Right lobe of liver (tissue), 6 donors: ENCODE measurements around the gene NDUFA8. TPM values are rescaled to one million over a fixed set of nuclear protein-coding genes. Genes with fewer than 3 reads are reported as not detected.

ENCODE experiments used
- ATAC-seq, 4 donors: fragments of 200-7000 bp; cut with Tn5 transposase; one replicate each; pipeline ENCODE4 v1.9.1; 2020; ENCODE audit warnings: mild to moderate bottlenecking in 4 of 4, moderate library complexity in 4 of 4
- DNase-seq, 3 donors: peaks; one replicate each; pipeline ENCODE4 v3.0.0-alpha.2; 2020
- H3K27ac ChIP-seq, 3 donors: fragments of 200-600 bp; one replicate each; pipeline ENCODE4 v1.8.0; 2022
- H3K27me3 ChIP-seq, 2 donors: fragments of 200-600 bp; one replicate each; pipeline ENCODE4 v1.8.0; 2022
- H3K36me3 ChIP-seq, 4 donors: fragments of 200-600 bp; sonication (generic) in 1 of 4; one replicate each; pipeline versions ENCODE4 v1.5.1 to v1.8.0; 2017 to 2022; ENCODE audit warnings: control low read depth in 1 of 4
- H3K4me1 ChIP-seq, 4 donors: fragments of 200-600 bp; sonication (generic) in 1 of 4; one replicate each; pipeline versions ENCODE4 v1.5.1 to v1.8.0; 2017 to 2022; ENCODE audit warnings: control low read depth in 1 of 4
- H3K4me3 ChIP-seq, 3 donors: fragments of 200-600 bp; one replicate each; pipeline ENCODE4 v1.8.0; 2022
- H3K9me3 ChIP-seq, 4 donors: fragments of 200-600 bp; sonication (generic) in 1 of 4; one replicate each; pipeline versions ENCODE4 v1.5.1 to v1.8.0; 2017 to 2022; ENCODE audit warnings: control low read depth in 1 of 4
- CTCF ChIP-seq, 4 donors: fragments of 200-600 bp in 3 of 4; fragments of 450-650 bp in 1 of 4; IDR thresholded peaks; one replicate each; pipeline versions ENCODE4 v1.5.1 to v1.8.0; 2016 to 2022; ENCODE audit warnings: antibody characterized with exemption in 4 of 4, mild to moderate bottlenecking in 2 of 4
- POLR2A ChIP-seq: fragments of 450-650 bp; IDR thresholded peaks from one replicate; pipeline ENCODE4 v1.6.1; 2017; ENCODE audit warnings: antibody characterized with exemption, mild to moderate bottlenecking
- WGBS: methylation state at CpG from one replicate; pipeline ENCODE4 v1.1.6; 2018; ENCODE audit warnings: low coverage, low lambda C conversion rate; ENCODE audit not compliant: insufficient coverage; ENCODE audit errors: missing lambda C conversion rate; 5-methylcytosine and 5-hydroxymethylcytosine counted together
- intact Hi-C, 2 donors: fragments of 100-400 bp; cut with DNase I; formaldehyde crosslinking; loops; one replicate each; pipeline versions ENCODE4 v1.11.2 to v1.14.1; 2022
- total RNA-seq, 6 experiments: library from RNA; depleted of rRNA in 2 of 6; stranded (reverse); fragments of >200 nt in 2 of 6; fragmentation: NEBNext Ultra II Directional in 3 of 6; extraction: Animal tissue kit (Norgen Biotek cat#: 25700) in 3 of 6; gene quantifications; one replicate each; pipeline versions ENCODE4 v1.1.0 to v1.2.4, GENCODE V29; 2016 to 2023
- donor health status: DM: no; HTN: yes; CAD: no.
- donor health status: DM: no; HTN: no; CAD: no.
- donor health status: DM: no; HTN: no; CAD: no.
- donor health status: DM: no; HTN: yes; CAD: no.
- donor health status: DM: no; HTN: yes; CAD: no.

Gene NDUFA8
- total RNA-seq, 6 experiments from 2014 or later = 27.3 to 43.9 (median 29.0) TPM

GRCh38 chr9:122111413-122112085, 48.0 kb downstream of the NDUFA8 start:
- 85% methylated on average over 5 of the region's 9 CpGs for WGBS
- intact Hi-C loops = no loop called here
- Histone ChIP-seq H3K9me3 (no peaks in the 10 kb centered on the region), H3K36me3 (no peaks in the 10 kb centered on the region), H3K27me3 (no peaks in the 10 kb centered on the region), H3K4me3 (no peak overlapping the region), H3K27ac (no peak overlapping the region), H3K4me1 (no peaks in the 10 kb centered on the region)
- DNase-seq (no peak), ATAC-seq (no peak)
- TF ChIP-seq POLR2A (no peak), CTCF (IDR thresholded peaks at IDR 0.05) (no peak)

GRCh38 chr9:122110100-122110833, 49.3 kb downstream of the NDUFA8 start:
- H3K4me1 ChIP-seq = no peaks in the 10 kb centered on the region
- H3K27me3 ChIP-seq = no peaks in the 10 kb centered on the region
- H3K36me3 ChIP-seq = no peaks in the 10 kb centered on the region
- DNase-seq (no peak), ATAC-seq (no peak)
- H3K9me3 ChIP-seq = no peaks in the 10 kb centered on the region
- no CpG with 5 or more reads among the region's 7 CpGs for WGBS
- TF ChIP-seq POLR2A (no peak), CTCF (IDR thresholded peaks at IDR 0.05) (no peak)
- intact Hi-C loops = no loop called here
- no peak overlapping the region for H3K4me3 ChIP-seq
- H3K27ac ChIP-seq = no peak overlapping the region

- no peak overlapping the region for H3K4me3 ChIP-seq
- no CpG with 5 or more reads among the region's 3 CpGs for WGBS
Measured at GRCh38 chr9:122109035-122109813, 50.4 kb downstream of the NDUFA8 start.

More at GRCh38 chr9:122109035-122109813, 50.4 kb downstream of the NDUFA8 start:
- Histone ChIP-seq H3K27me3 (no peaks in the 10 kb centered on the region), H3K36me3 (no peaks in the 10 kb centered on the region), H3K4me1 (no peaks in the 10 kb centered on the region), H3K27ac (no peak overlapping the region), H3K9me3 (no peaks in the 10 kb centered on the region)
- TF ChIP-seq POLR2A = no peak
- no peak for TF ChIP-seq CTCF (IDR thresholded peaks at IDR 0.05)
- intact Hi-C loops = no loop called here
- no peak for DNase-seq
- ATAC-seq = no peak
